Measurements from ENCODE around the gene ITGB5.

- TF ChIP-seq, protein P1, sequence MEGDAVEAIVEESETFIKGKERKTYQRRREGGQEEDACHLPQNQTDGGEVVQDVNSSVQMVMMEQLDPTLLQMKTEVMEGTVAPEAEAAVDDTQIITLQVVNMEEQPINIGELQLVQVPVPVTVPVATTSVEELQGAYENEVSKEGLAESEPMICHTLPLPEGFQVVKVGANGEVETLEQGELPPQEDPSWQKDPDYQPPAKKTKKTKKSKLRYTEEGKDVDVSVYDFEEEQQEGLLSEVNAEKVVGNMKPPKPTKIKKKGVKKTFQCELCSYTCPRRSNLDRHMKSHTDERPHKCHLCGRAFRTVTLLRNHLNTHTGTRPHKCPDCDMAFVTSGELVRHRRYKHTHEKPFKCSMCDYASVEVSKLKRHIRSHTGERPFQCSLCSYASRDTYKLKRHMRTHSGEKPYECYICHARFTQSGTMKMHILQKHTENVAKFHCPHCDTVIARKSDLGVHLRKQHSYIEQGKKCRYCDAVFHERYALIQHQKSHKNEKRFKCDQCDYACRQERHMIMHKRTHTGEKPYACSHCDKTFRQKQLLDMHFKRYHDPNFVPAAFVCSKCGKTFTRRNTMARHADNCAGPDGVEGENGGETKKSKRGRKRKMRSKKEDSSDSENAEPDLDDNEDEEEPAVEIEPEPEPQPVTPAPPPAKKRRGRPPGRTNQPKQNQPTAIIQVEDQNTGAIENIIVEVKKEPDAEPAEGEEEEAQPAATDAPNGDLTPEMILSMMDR (IDR thresholded peaks at IDR 0.05): no peak
- TF ChIP-seq POLR2AphosphoS5 (IDR thresholded peaks at IDR 0.05) (no peak), EP300 (IDR thresholded peaks at IDR 0.05) (no peak), POLR2A (IDR thresholded peaks at IDR 0.05) (no peak)
These were observed 37.6 kb upstream of the ITGB5 start for GRCh38 chr3:124924741-124925140.

All from suprapubic skin (tissue), 4 donors.